Upper lobe of right lung (tissue), 1 donor: ENCODE results near the gene KRT20. TPM values are rescaled to one million over a fixed set of nuclear protein-coding genes. Genes with fewer than 3 reads are reported as not detected.
A peak's percentile ranks its signal among the peaks of the same experiment; 100 is the strongest.

ENCODE experiments used
- ATAC-seq: fragments of 200-7000 bp; cut with Tn5 transposase; one replicate; pipeline ENCODE4 v1.9.1; 2020; ENCODE audit warnings: mild to moderate bottlenecking, moderate library complexity
- DNase-seq: peaks from one replicate; pipeline ENCODE4 v3.0.0-alpha.2; 2020
- H3K27ac ChIP-seq: fragments of 200-600 bp; one replicate; pipeline ENCODE4 v1.8.0; 2022
- H3K27me3 ChIP-seq: fragments of 200-600 bp; one replicate; pipeline ENCODE4 v1.8.0; 2022; ENCODE audit warnings: mild to moderate bottlenecking
- H3K36me3 ChIP-seq: fragments of 200-600 bp; one replicate; pipeline ENCODE4 v1.8.0; 2022
- H3K4me1 ChIP-seq: fragments of 200-600 bp; one replicate; pipeline ENCODE4 v1.8.0; 2022
- H3K4me3 ChIP-seq: fragments of 200-600 bp; one replicate; pipeline ENCODE4 v1.8.0; 2022; ENCODE audit warnings: mild to moderate bottlenecking
- H3K9me3 ChIP-seq: fragments of 200-600 bp; one replicate; pipeline ENCODE4 v1.8.0; 2022
- CTCF ChIP-seq: fragments of 200-600 bp; IDR thresholded peaks from one replicate; pipeline ENCODE4 v1.8.0; 2022; ENCODE audit warnings: antibody characterized with exemption
- intact Hi-C: fragments of 100-400 bp; cut with DNase I; formaldehyde crosslinking; loops from one replicate; pipeline ENCODE4 v1.11.0; 2022
- total RNA-seq: library from RNA; stranded (reverse); fragmentation: NEBNext Ultra II Directional; extraction: Animal tissue kit (Norgen Biotek cat#: 25700); gene quantifications from one replicate; pipeline ENCODE4 v1.2.1, GENCODE V29; 2021
- donor health status: DM: no; HTN: yes; CAD: no; lungs with severe emphysema.

Gene KRT20
- total RNA-seq, 1 donor from 2014 or later = not detected

GRCh38 chr17:40912486-40913210 lies 27.6 kb upstream of the KRT20 start:
- Histone ChIP-seq H3K9me3 (no peaks in the 10 kb centered on the region), H3K36me3 (no peaks in the 10 kb centered on the region), H3K27me3 (peaks cover 4% of the 10 kb centered on the region), H3K4me3 (no peak overlapping the region), H3K4me1 (peaks cover 9% of the 10 kb centered on the region), H3K27ac (no peak overlapping the region)
- intact Hi-C loops = no loop called here
- ATAC-seq = no peak
- DNase-seq = no peak
- no peak for TF ChIP-seq CTCF

DNA sequence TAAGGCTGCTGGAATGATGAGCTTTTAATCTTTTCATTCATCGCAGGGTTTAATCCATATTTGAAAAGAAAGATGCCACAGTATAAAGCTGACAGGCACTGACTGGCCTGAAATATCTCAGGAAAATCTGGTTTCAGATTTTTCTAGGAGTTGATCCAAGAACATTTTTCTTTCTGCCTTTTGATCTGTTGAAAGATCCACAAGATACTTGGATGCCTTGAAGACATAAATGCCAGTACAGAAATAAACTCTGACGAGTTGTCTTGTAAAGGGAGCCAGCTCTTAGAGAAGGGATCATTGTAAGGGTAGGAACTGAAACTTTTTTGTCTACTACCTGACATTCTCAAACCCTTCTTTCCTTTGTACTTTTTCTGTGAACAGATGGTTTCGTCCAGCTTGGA lies 25.4 kb upstream of the KRT20 start:
- Histone ChIP-seq H3K36me3 (no peaks in the 10 kb centered on the region), H3K4me1 (peaks cover 9% of the 10 kb centered on the region), H3K27me3 (peaks cover 6% of the 10 kb centered on the region), H3K4me3 (no peak overlapping the region), H3K9me3 (no peaks in the 10 kb centered on the region), H3K27ac (no peak overlapping the region)
- no peak for DNase-seq
- intact Hi-C loops = no loop called here
- TF ChIP-seq CTCF = no peak
- ATAC-seq = no peak

- Histone ChIP-seq H3K4me1 (peaks cover 9% of the 10 kb centered on the region), H3K9me3 (no peaks in the 10 kb centered on the region), H3K27ac (no peak overlapping the region), H3K4me3 (no peak overlapping the region), H3K27me3 (peaks cover 9% of the 10 kb centered on the region), H3K36me3 (no peaks in the 10 kb centered on the region)
- no peak for DNase-seq
- ATAC-seq = peak; percentile 49
- intact Hi-C loops = loop anchor here (5.0 kb wide), 1 partner anchor 418 kb away; no protein-coding TSS in a partner anchor
- no peak for TF ChIP-seq CTCF
Observed at GRCh38 chr17:40909755-40910154, 24.7 kb upstream of the KRT20 start.

- no peak overlapping the region for H3K4me3 ChIP-seq
- intact Hi-C loops = loop anchor here (5.0 kb wide), 1 partner anchor 418 kb away; no protein-coding TSS in a partner anchor
- no peak overlapping the region for H3K27ac ChIP-seq
- H3K9me3 ChIP-seq = no peaks in the 10 kb centered on the region
- peaks cover 9% of the 10 kb centered on the region for H3K4me1 ChIP-seq
- peaks cover 9% of the 10 kb centered on the region for H3K27me3 ChIP-seq
- peak; percentile 77 for TF ChIP-seq CTCF
- DNase-seq (peak; percentile 83), ATAC-seq (peak; percentile 99)
- no peaks in the 10 kb centered on the region for H3K36me3 ChIP-seq
Observed at GRCh38 chr17:40909351-40909750, 24.3 kb upstream of the KRT20 start.

GRCh38 chr17:40906613-40907012 lies 21.6 kb upstream of the KRT20 start:
- ATAC-seq (no peak), DNase-seq (no peak)
- Histone ChIP-seq H3K9me3 (no peaks in the 10 kb centered on the region), H3K36me3 (no peaks in the 10 kb centered on the region), H3K4me1 (peaks cover 9% of the 10 kb centered on the region), H3K4me3 (no peak overlapping the region), H3K27me3 (peaks cover 9% of the 10 kb centered on the region), H3K27ac (no peak overlapping the region)
- intact Hi-C loops = loop anchor here (5.0 kb wide), 1 partner anchor 421 kb away; no protein-coding TSS in a partner anchor
- TF ChIP-seq CTCF = no peak
